ENCODE data around the gene C16orf86. TPM values are rescaled to one million over a fixed set of nuclear protein-coding genes. Genes with fewer than 3 reads are reported as not detected.
A peak's percentile ranks its signal among the peaks of the same experiment; 100 is the strongest.

Gene C16orf86
- total and polyA plus RNA-seq, 2 of the 8 experiments (the other 6 are each of a cell fraction or from before 2014, with no cell fraction given) = 1.4 to 2.3 TPM

GRCh38 chr16:67660564-67661028 lies 6.0 kb upstream of the C16orf86 start, which contains the start of gene PARD6A (continued):
- TF ChIP-seq SAP30 (IDR thresholded peaks at IDR 0.05; ENCODE audit: insufficient read depth, insufficient replicate concordance, low read length) (no peak), SIX5 (IDR thresholded peaks at IDR 0.05; ENCODE audit: low read depth, low read length) (no peak), RBBP5 (IDR thresholded peaks at IDR 0.05; ENCODE audit: borderline replicate concordance, low read depth, low read length) (0 out of 2 replicates have a peak, but pooled peaks have one; percentile 61), NANOG (IDR thresholded peaks at IDR 0.05; ENCODE audit: insufficient read depth, low read depth, low read length, poor library complexity, severe bottlenecking) (no peak), JUND (IDR thresholded peaks at IDR 0.05; ENCODE audit: low read length) (peak; percentile 66; the same call in 1 of the 2 replicates), EZH2 (IDR thresholded peaks at IDR 0.05; ENCODE audit: low read depth, low read length, severe bottlenecking) (no peak), YY1 (IDR thresholded peaks at IDR 0.05; ENCODE audit: low read depth, low read length) (no peak), TEAD4 (IDR thresholded peaks at IDR 0.05; ENCODE audit: low read depth, low read length) (peak; percentile 62), RXRA (IDR thresholded peaks at IDR 0.05; ENCODE audit: insufficient read depth, low read depth, low read length) (no peak), CEBPB (IDR thresholded peaks at IDR 0.05; ENCODE audit: low read depth, low read length) (peak; percentile 97), ATF3 (IDR thresholded peaks at IDR 0.05; ENCODE audit: insufficient read depth, low read depth, low read length) (peak; percentile 80), MAX (IDR thresholded peaks at IDR 0.05) (peak; percentile 60), CREB1 (IDR thresholded peaks at IDR 0.05) (peak; percentile 98), POLR2A (IDR thresholded peaks at IDR 0.05; ENCODE audit: control extremely low read depth in 1 of 2, low read depth in 2 of 2, low read length in 2 of 2) (peak in 1 of 2 experiments; percentile 16; a peak in 1 of 3 replicates), SP1 (IDR thresholded peaks at IDR 0.05; ENCODE audit: low read depth, low read length) (0 out of 2 replicates have a peak, but pooled peaks have one; percentile 5), CHD1 (IDR thresholded peaks at IDR 0.05; ENCODE audit: low read depth, low read length) (no peak), CTBP2 (IDR thresholded peaks at IDR 0.05; ENCODE audit: borderline replicate concordance, insufficient read depth, insufficient read length, low read length) (no peak), CTCF (IDR thresholded peaks at IDR 0.05; ENCODE audit: control extremely low read depth in 1 of 3, insufficient read depth in 1 of 3, low read depth in 1 of 3, low read length in 3 of 3) (0 out of 4 replicates have a peak, but pooled peaks of 1 of the 3 experiments have one; percentile 5), TBP (IDR thresholded peaks at IDR 0.05; ENCODE audit: low read depth, low read length) (no peak), EGR1 (IDR thresholded peaks at IDR 0.05; ENCODE audit: borderline replicate concordance, low read depth, low read length) (peak; percentile 56; the same call in 1 of the 2 replicates), TCF12 (IDR thresholded peaks at IDR 0.05; ENCODE audit: low read depth, low read length) (0 out of 2 replicates have a peak, but pooled peaks have one; percentile 24)

Measured in H1 (cell line).